Activated CD8-positive, alpha-beta T cell treated with anti-CD3 and anti-CD28 coated beads for 36 hours (primary cell): Measurements from ENCODE around the gene MECR. TPM values are rescaled to one million over a fixed set of nuclear protein-coding genes. Genes with fewer than 3 reads are reported as not detected.
"Not testable (repeated sequence)": the region's sequence is repeated elsewhere in the genome, so short reads cannot be mapped to it uniquely, and the experiment has no call there.

Experiments used
- ATAC-seq: fragments of 200-7000 bp; cut with Tn5 transposase; one replicate; pipeline ENCODE4 v1.10.0; 2021; ENCODE audit warnings: mild to moderate bottlenecking, moderate library complexity
- CTCF ChIA-PET: fragments of 350-600 bp; sonication (Branson Sonifier 250); formaldehyde crosslinking; loops from one replicate; lab custom pipeline; 2021; ENCODE audit warnings: antibody characterized with exemption; lab: Charles Lee
- POLR2A ChIA-PET: fragments of 350-600 bp; sonication (Branson Sonifier 250); formaldehyde crosslinking; loops from one replicate; lab custom pipeline; 2021; ENCODE audit warnings: antibody characterized with exemption; lab: Charles Lee
- DNase-seq: peaks from one replicate; pipeline ENCODE4 v3.0.0-alpha.2; 2020
- H3K27ac Mint-ChIP-seq: one replicate; pipeline ENCODE4 v1.8.0; 2021; ENCODE audit warnings: mild to moderate bottlenecking, mixed read lengths
- H3K27me3 Mint-ChIP-seq: one replicate; pipeline ENCODE4 v1.8.0; 2021; ENCODE audit warnings: mixed read lengths
- H3K36me3 Mint-ChIP-seq: one replicate; pipeline ENCODE4 v1.8.0; 2021; ENCODE audit warnings: low read depth, mixed read lengths
- H3K4me1 Mint-ChIP-seq: one replicate; pipeline ENCODE4 v1.8.0; 2021; ENCODE audit warnings: low read depth, mixed read lengths
- H3K4me3 Mint-ChIP-seq: one replicate; pipeline ENCODE4 v1.8.0; 2021; ENCODE audit warnings: mild to moderate bottlenecking, moderate library complexity, mixed read lengths
- H3K9me3 Mint-ChIP-seq: one replicate; pipeline ENCODE4 v1.8.0; 2021; ENCODE audit warnings: mixed read lengths
- CTCF ChIP-seq: fragments of 200-600 bp; IDR thresholded peaks from one replicate; pipeline ENCODE4 v1.8.0; 2022; ENCODE audit warnings: antibody characterized with exemption, mild to moderate bottlenecking
- intact Hi-C: fragments of 100-400 bp; cut with micrococcal nuclease; formaldehyde crosslinking; loops from one replicate; pipeline ENCODE4 v1.10.0; 2022
- total RNA-seq, 2 experiments: library from RNA; stranded (reverse); gene quantifications; one replicate each; pipeline ENCODE4 v1.2.3, GENCODE V29; 2021

Gene MECR
- total RNA-seq, 2 experiments from 2014 or later = 42.2 to 43.5 TPM

DNA sequence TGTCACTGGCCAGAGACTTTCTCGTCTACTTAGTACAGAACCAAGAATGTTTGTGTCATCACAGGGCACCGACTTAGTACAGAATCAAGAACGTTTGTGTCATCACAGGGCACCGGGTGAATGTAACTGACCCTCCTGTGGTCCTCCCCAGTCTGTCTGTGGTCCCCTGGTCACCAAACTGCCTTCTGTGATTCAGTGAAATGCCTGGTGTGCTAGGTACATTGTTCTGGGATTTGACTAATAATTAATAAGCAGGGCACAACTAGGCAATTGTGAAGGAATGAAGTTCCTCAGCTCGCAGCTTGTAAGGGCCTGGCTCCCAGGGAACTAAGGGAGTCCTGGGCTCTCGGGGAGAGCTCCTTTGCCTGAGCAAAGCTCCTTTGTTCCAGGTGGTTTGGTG is 7.2 kb downstream of the MECR start:
- Mint-ChIP-seq H3K9me3 (no peaks in the 10 kb centered on the region), H3K27me3 (no peaks in the 10 kb centered on the region), H3K36me3 (peaks cover 9% of the 10 kb centered on the region), H3K4me1 (peaks cover 3% of the 10 kb centered on the region), H3K4me3 (no peak overlapping the region), H3K27ac (no peak overlapping the region)
- CTCF ChIA-PET = interaction anchor here (1.2 kb wide), 1 partner anchor 21 kb away, joined by 4 read pairs; no protein-coding TSS in a partner anchor
- TF ChIP-seq CTCF = no peak
- intact Hi-C loops = no loop called here
- POLR2A ChIA-PET = no interaction called here
- ATAC-seq (no peak), DNase-seq (no peak)

- Mint-ChIP-seq H3K27me3 (no peaks in the 10 kb centered on the region), H3K27ac (no peak overlapping the region), H3K9me3 (no peaks in the 10 kb centered on the region), H3K4me3 (no peak overlapping the region), H3K4me1 (peaks cover 10% of the 10 kb centered on the region), H3K36me3 (peaks cover 9% of the 10 kb centered on the region)
- no peak for TF ChIP-seq CTCF
- ChIA-PET CTCF (no interaction called here), POLR2A (interaction anchor here (1.9 kb wide), 1 partner anchor 8 kb away, joined by 7 read pairs; the partner anchor contains the start of gene MECR)
- intact Hi-C loops = no loop called here
- DNase-seq (no peak), ATAC-seq (no peak)
Measured at GRCh38 chr1:29222686-29223085, 8.0 kb downstream of the MECR start.

DNA sequence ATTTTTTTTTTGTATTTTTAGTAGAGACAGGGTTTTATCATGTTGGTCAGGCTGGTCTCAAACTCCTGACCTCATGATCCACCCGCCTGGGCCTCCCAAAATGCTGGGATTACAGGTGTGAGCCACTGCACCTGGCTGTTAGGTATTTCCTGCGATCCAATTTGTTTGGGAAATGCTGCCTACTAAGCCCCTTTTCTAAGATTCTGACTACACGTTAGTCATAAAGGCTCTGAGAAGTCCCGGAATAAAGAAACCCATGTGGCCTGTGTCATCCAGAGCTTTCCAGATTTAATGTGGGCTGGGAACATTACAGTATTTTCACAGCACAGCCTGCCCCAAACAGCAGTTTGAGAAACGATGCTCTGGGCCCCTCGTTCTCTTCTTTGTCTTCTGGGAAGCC is 8.5 kb downstream of the MECR start:
- ChIA-PET CTCF (interaction anchor here (1.0 kb wide), 1 partner anchor 345 kb away, joined by 3 read pairs; no protein-coding TSS in a partner anchor), POLR2A (interaction anchor here (1.9 kb wide), 1 partner anchor 8 kb away, joined by 7 read pairs; the partner anchor contains the start of gene MECR)
- ATAC-seq, H3K27me3 Mint-ChIP-seq, intact Hi-C loops, H3K4me3 Mint-ChIP-seq, H3K36me3 Mint-ChIP-seq, H3K27ac Mint-ChIP-seq, H3K9me3 Mint-ChIP-seq, DNase-seq: not testable (repeated sequence)
- H3K4me1 Mint-ChIP-seq = peaks cover 12% of the 10 kb centered on the region

DNA sequence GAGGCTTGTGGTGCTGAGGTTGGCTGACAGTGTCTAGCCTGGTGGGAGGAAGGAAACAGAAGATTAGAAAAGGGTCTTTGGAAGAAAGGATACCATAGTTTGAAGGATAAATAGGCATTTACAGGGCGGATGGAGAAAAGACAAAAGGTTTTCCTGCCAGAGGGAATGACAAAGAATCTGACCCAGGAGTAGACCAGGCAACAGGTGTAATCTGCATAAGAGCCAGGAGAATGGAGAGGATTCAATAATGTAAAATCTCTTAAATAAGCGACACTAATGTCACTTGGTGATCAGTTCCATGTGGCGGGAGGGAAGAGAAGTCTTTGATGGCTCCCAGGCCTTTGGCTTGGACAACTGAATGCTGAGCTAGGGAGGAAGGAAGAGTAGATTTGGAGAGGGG is 9.4 kb downstream of the MECR start:
- TF ChIP-seq CTCF = no peak
- POLR2A ChIA-PET = interaction anchor here (1.9 kb wide), 1 partner anchor 9 kb away, joined by 7 read pairs; the partner anchor contains the start of gene MECR
- Mint-ChIP-seq H3K36me3 (peaks cover 9% of the 10 kb centered on the region), H3K9me3 (no peaks in the 10 kb centered on the region), H3K4me3 (no peak overlapping the region), H3K27ac (no peak overlapping the region), H3K27me3 (no peaks in the 10 kb centered on the region), H3K4me1 (peaks cover 12% of the 10 kb centered on the region)
- DNase-seq (no peak), ATAC-seq (no peak)
- intact Hi-C loops = no loop called here
- CTCF ChIA-PET = interaction anchor here (0.8 to 1.0 kb wide), 3 partner anchors 19 to 344 kb away, joined by 3 read pairs; no protein-coding TSS in a partner anchor

- ChIA-PET CTCF (interaction anchor here (1.5 to 2.1 kb wide), 2 partner anchors 11 to 15 kb away, joined by 3 to 10 read pairs; no protein-coding TSS in a partner anchor), POLR2A (interaction anchor here (0.5 to 1.2 kb wide), 3 partner anchors 12 to 255 kb away, joined by 3 read pairs; no protein-coding TSS in a partner anchor)
- Mint-ChIP-seq H3K27ac (peak overlapping the region; percentile 18), H3K9me3 (no peaks in the 10 kb centered on the region), H3K4me1 (peaks cover 12% of the 10 kb centered on the region), H3K36me3 (peaks cover 20% of the 10 kb centered on the region), H3K4me3 (no peak overlapping the region), H3K27me3 (no peaks in the 10 kb centered on the region)
- TF ChIP-seq CTCF = no peak
- ATAC-seq (peak; percentile 53), DNase-seq (no peak)
- intact Hi-C loops = no loop called here
Measured at GRCh38 chr1:29218223-29218622, 12.5 kb downstream of the MECR start.
